ENCODE results near the gene LTB4R. TPM values are rescaled to one million over a fixed set of nuclear protein-coding genes. Genes with fewer than 3 reads are reported as not detected.

Gene LTB4R
- total and polyA plus RNA-seq, 9 of the 15 experiments (the other 6 are each of a cell fraction or from before 2014, with no cell fraction given): 0.38 to 10.5 (median 2.8) TPM

- TF ChIP-seq ZBTB9 (CRISPR knock-in tag; IDR thresholded peaks at IDR 0.05) (no peak), ZNF184 (CRISPR knock-in tag; IDR thresholded peaks at IDR 0.05) (no peak), CHCHD3 (CRISPR knock-in tag; IDR thresholded peaks at IDR 0.05) (no peak), HCFC1 (IDR thresholded peaks at IDR 0.05; ENCODE audit: low read depth, low read length) (peak; percentile 77), PHF20 (IDR thresholded peaks at IDR 0.05; ENCODE audit: partially characterized antibody) (peak; percentile 48), ZBTB33 (CRISPR knock-in tag; IDR thresholded peaks at IDR 0.05) (no peak), YBX1 (IDR thresholded peaks at IDR 0.05) (no peak), JUN (IDR thresholded peaks at IDR 0.05; ENCODE audit: borderline replicate concordance, low read depth, low read length) (peak; percentile 66; the same call in 1 of the 2 replicates), JUN (CRISPR knock-in tag; IDR thresholded peaks at IDR 0.05; ENCODE audit: borderline replicate concordance) (no peak; the same call in 1 of the 2 replicates), ZBTB49 (CRISPR knock-in tag; IDR thresholded peaks at IDR 0.05; ENCODE audit: borderline replicate concordance) (no peak), SMARCA5 (IDR thresholded peaks at IDR 0.05) (no peak), ZNF740 (CRISPR knock-in tag; IDR thresholded peaks at IDR 0.05) (no peak), ZNF740 (tag; IDR thresholded peaks at IDR 0.05) (no peak), ETV6 (IDR thresholded peaks at IDR 0.05; ENCODE audit: borderline replicate concordance in 1 of 2, low read depth in 2 of 2, low read length in 1 of 2) (no peak), ETV6 (CRISPR knock-in tag; IDR thresholded peaks at IDR 0.05; ENCODE audit: borderline replicate concordance) (no peak), JUNB (CRISPR knock-in tag; conservative IDR thresholded peaks at IDR 0.05) (no peak), BHLHE40 (IDR thresholded peaks at IDR 0.05; ENCODE audit: low read length) (peak; percentile 65), POLR2B (IDR thresholded peaks at IDR 0.05; ENCODE audit: low read depth, partially characterized antibody) (no peak)
Measured at GRCh38 chr14:24271134-24271833, 40.0 kb upstream of the LTB4R start, which contains the start of gene RABGGTA (continued).

Data from K562 (cell line).